Fibroblast of lung (primary cell): Measurements from ENCODE around the gene AADACL4. TPM values are rescaled to one million over a fixed set of nuclear protein-coding genes. Genes with fewer than 3 reads are reported as not detected.

Experiments used
- DNase-seq, 2 donors: peaks; one replicate each; pipeline versions ENCODE4 v3.0.0 to v3.0.0-alpha.2; 2010; ENCODE audit warnings: low read depth in 2 of 2
- H2AFZ ChIP-seq: 2 replicates; pipeline ENCODE4 v1.5.1; 2012; ENCODE audit warnings: low read length, control low read depth, inconsistent platforms
- H3K27ac ChIP-seq: 2 replicates; pipeline ENCODE4 v1.5.1; 2011; ENCODE audit warnings: low read length, control low read depth; ENCODE audit not compliant: insufficient read depth
- H3K27me3 ChIP-seq: 2 replicates; pipeline ENCODE4 v1.5.1; 2011; ENCODE audit warnings: mild to moderate bottlenecking, low read length; ENCODE audit not compliant: control insufficient read depth, insufficient read depth
- H3K36me3 ChIP-seq: 2 replicates; pipeline ENCODE4 v1.5.1; 2011; ENCODE audit warnings: low read length; ENCODE audit not compliant: control insufficient read depth, insufficient read depth
- H3K4me1 ChIP-seq: 2 replicates; pipeline ENCODE4 v1.5.1; 2011; ENCODE audit warnings: low read length; ENCODE audit not compliant: control insufficient read depth, insufficient read depth; ENCODE audit errors: extremely low read depth
- H3K4me2 ChIP-seq: 2 replicates; pipeline ENCODE4 v1.5.1; 2011; ENCODE audit warnings: low read length, control low read depth; ENCODE audit not compliant: insufficient read depth; ENCODE audit errors: extremely low read depth
- H3K4me3 ChIP-seq, 4 experiments: fragments of 200-600 bp in 1 of 4; sonication (generic) in 1 of 4; replicated peaks in 1 of 4; 2 replicates each; pipeline ENCODE4 v1.5.1; 2011 to 2016; ENCODE audit warnings: low read length in 4 of 4, low read depth in 3 of 4, mild to moderate bottlenecking in 3 of 4, control low read depth in 2 of 4, inconsistent platforms in 1 of 4, mixed read lengths in 1 of 4; ENCODE audit not compliant: insufficient read depth in 1 of 4; ENCODE audit errors: control extremely low read depth in 1 of 4
- H3K79me2 ChIP-seq: 2 replicates; pipeline ENCODE4 v1.5.1; 2012; ENCODE audit warnings: mild to moderate bottlenecking, low read length, inconsistent platforms; ENCODE audit not compliant: control insufficient read depth, insufficient read depth
- H3K9ac ChIP-seq: 2 replicates; pipeline ENCODE4 v1.5.1; 2011; ENCODE audit warnings: mild to moderate bottlenecking, low read length, control low read depth; ENCODE audit not compliant: insufficient read depth
- H3K9me3 ChIP-seq: 2 replicates; pipeline ENCODE4 v1.5.1; 2012; ENCODE audit warnings: low read depth, low read length; ENCODE audit not compliant: control insufficient read depth, insufficient read depth
- H4K20me1 ChIP-seq: 2 replicates; pipeline ENCODE4 v1.5.1; 2011; ENCODE audit warnings: low read length; ENCODE audit not compliant: control insufficient read depth, insufficient read depth; ENCODE audit errors: extremely low read depth
- EZH2 ChIP-seq: IDR thresholded peaks from 2 replicates; pipeline ENCODE4 v1.5.1; 2012; ENCODE audit warnings: low read length, control low read depth, mild to moderate bottlenecking; ENCODE audit errors: missing control alignments
- polyA plus RNA-seq, 2 donors: library from polyadenylated mRNA; depleted of rRNA in 1 of 2; stranded (reverse) in 1 of 2; unstranded in 1 of 2; fragments of >200 nt; gene quantifications; 2 replicates each; pipeline ENCODE4 v1.2.1, GENCODE V29; 2011 to 2012; ENCODE audit warnings: missing spikeins in 1 of 2
- total RNA-seq: library from RNA; depleted of rRNA; stranded (reverse); fragments of >200 nt; gene quantifications from 2 replicates; pipeline ENCODE4 v1.2.1, GENCODE V29; 2014
- TF ChIP-seq, protein P1 (sequence below), 2 donors: IDR thresholded peaks in 1 of 2; conservative IDR thresholded peaks in 1 of 2; 1 replicate in 1 of 2; 2 replicates in 1 of 2; pipeline ENCODE4 v1.5.1; 2011 to 2012; ENCODE audit warnings: low read length in 2 of 2, control low read depth in 1 of 2, inconsistent platforms in 1 of 2, low read depth in 1 of 2, mild to moderate bottlenecking in 1 of 2

Gene AADACL4
- total and polyA plus RNA-seq, 2 donors (not counting 1 experiment from before 2014, with no cell fraction given): not detected

DNA sequence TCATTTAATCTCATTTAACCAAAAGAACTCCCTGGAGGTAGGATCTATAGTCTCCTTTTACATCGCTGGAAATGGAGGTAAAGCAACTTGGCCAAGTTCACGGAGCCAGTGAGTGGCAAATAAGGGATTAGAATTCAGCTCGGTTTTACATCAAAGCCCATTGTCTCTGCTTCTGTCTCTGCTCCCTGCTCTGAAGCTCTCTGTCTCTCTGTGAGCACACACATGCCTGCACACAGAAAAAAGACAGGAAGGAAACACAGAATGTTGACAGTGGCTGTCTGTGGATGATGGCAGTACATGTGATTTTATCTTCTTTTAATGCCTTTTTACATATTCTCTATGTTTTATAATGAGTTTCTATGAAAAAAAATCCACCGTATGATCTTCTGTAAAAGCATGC lies 17.0 kb upstream of the AADACL4 start:
- no peak overlapping the region for H3K4me2 ChIP-seq
- H3K4me3 ChIP-seq: no peak overlapping the region
- H3K79me2 ChIP-seq: no peaks in the 10 kb centered on the region
- H3K27me3 ChIP-seq: peaks cover 8% of the 10 kb centered on the region
- H3K9ac ChIP-seq: no peak overlapping the region
- H3K36me3 ChIP-seq: no peaks in the 10 kb centered on the region
- H3K9me3 ChIP-seq: no peaks in the 10 kb centered on the region
- no peaks in the 10 kb centered on the region for H3K4me1 ChIP-seq
- DNase-seq: no peak
- no peak overlapping the region for H3K27ac ChIP-seq
- no peak overlapping the region for H2AFZ ChIP-seq
- no peaks in the 10 kb centered on the region for H4K20me1 ChIP-seq
- no peak for TF ChIP-seq EZH2
- TF ChIP-seq, protein P1, sequence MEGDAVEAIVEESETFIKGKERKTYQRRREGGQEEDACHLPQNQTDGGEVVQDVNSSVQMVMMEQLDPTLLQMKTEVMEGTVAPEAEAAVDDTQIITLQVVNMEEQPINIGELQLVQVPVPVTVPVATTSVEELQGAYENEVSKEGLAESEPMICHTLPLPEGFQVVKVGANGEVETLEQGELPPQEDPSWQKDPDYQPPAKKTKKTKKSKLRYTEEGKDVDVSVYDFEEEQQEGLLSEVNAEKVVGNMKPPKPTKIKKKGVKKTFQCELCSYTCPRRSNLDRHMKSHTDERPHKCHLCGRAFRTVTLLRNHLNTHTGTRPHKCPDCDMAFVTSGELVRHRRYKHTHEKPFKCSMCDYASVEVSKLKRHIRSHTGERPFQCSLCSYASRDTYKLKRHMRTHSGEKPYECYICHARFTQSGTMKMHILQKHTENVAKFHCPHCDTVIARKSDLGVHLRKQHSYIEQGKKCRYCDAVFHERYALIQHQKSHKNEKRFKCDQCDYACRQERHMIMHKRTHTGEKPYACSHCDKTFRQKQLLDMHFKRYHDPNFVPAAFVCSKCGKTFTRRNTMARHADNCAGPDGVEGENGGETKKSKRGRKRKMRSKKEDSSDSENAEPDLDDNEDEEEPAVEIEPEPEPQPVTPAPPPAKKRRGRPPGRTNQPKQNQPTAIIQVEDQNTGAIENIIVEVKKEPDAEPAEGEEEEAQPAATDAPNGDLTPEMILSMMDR (conservative IDR thresholded peaks at IDR 0.05 in 1 of 2, IDR thresholded peaks at IDR 0.05 in 1 of 2; ENCODE audit: low read depth in 1 of 2, low read length in 2 of 2): no peak

DNA sequence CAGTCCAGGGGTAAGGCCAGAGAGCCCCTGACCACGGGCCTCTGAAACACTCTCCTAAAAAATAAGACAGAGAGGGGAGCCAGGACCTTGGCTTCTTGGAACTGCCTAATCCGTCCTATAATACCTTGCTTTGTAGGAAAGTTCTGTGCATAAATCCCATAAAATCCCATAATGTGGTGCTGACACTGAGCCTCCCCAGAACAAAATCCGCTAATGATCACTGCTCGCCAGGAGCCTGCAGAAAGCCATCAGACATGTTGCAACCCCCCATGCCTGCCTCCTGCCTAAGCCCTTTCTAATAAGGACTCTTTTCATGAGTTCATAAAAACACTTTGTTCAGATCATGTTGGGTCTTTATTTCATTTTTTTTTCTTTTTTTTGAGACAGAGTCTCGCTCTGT lies 16.6 kb upstream of the AADACL4 start:
- H3K36me3 ChIP-seq: no peaks in the 10 kb centered on the region
- no peak overlapping the region for H3K9ac ChIP-seq
- H3K4me2 ChIP-seq: no peak overlapping the region
- no peaks in the 10 kb centered on the region for H3K4me1 ChIP-seq
- no peak for DNase-seq
- peaks cover 8% of the 10 kb centered on the region for H3K27me3 ChIP-seq
- no peak overlapping the region for H3K27ac ChIP-seq
- H4K20me1 ChIP-seq: no peaks in the 10 kb centered on the region
- no peak for TF ChIP-seq EZH2
- TF ChIP-seq, protein P1 (conservative IDR thresholded peaks at IDR 0.05 in 1 of 2, IDR thresholded peaks at IDR 0.05 in 1 of 2; ENCODE audit: low read depth in 1 of 2, low read length in 2 of 2): no peak
- H2AFZ ChIP-seq: no peak overlapping the region
- no peaks in the 10 kb centered on the region for H3K79me2 ChIP-seq
- no peaks in the 10 kb centered on the region for H3K9me3 ChIP-seq
- H3K4me3 ChIP-seq: no peak overlapping the region

DNA sequence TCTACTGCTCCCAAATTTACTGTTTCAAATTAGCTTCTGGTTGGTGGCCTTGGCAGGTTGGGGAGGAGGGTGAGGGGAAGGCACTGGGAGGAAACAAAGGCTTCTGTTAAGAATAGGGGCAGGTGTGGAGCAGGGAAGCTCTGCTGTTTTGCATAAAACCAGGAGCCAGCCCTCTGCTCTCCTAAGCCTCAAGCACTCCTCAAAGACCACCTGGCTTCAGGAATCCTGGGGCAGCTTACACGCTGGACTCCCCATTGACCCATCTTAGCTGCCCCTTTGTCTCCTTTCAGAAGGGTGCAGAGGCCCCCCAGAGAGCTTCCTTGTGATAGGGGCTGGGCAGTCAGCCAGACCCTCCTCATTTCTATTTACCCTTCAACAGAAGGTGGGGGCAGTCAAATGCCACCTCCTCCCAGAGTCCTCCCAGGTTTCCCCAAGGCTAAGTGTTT lies 14.4 kb upstream of the AADACL4 start:
- H3K9me3 ChIP-seq: no peaks in the 10 kb centered on the region
- no peak for DNase-seq
- H4K20me1 ChIP-seq: no peaks in the 10 kb centered on the region
- H3K27me3 ChIP-seq: peaks cover 8% of the 10 kb centered on the region
- H3K4me3 ChIP-seq: no peak overlapping the region
- no peaks in the 10 kb centered on the region for H3K79me2 ChIP-seq
- no peak overlapping the region for H3K4me2 ChIP-seq
- TF ChIP-seq EZH2: no peak
- TF ChIP-seq, protein P1 (conservative IDR thresholded peaks at IDR 0.05 in 1 of 2, IDR thresholded peaks at IDR 0.05 in 1 of 2; ENCODE audit: low read depth in 1 of 2, low read length in 2 of 2): no peak
- H3K9ac ChIP-seq: no peak overlapping the region
- no peak overlapping the region for H3K27ac ChIP-seq
- H3K4me1 ChIP-seq: no peaks in the 10 kb centered on the region
- no peak overlapping the region for H2AFZ ChIP-seq
- no peaks in the 10 kb centered on the region for H3K36me3 ChIP-seq
